Activated CD4-positive, CD25-positive, alpha-beta regulatory T cell treated with anti-CD3 and anti-CD28 coated beads, Interleukin-2, amount 50 U/mL, for 72 hours (primary cell): ENCODE data around the gene SLC2A2.
A peak's percentile ranks its signal among the peaks of the same experiment; 100 is the strongest.

Experiments
- DNase-seq: peaks from one replicate; pipeline ENCODE4 v3.0.0; 2021

SLC2A2 gene

GRCh38 chr3:171028025-171028778 is 1.7 kb upstream of the SLC2A2 start:
- DNase-seq, result peak; percentile 53

- no peak for DNase-seq
Measured at GRCh38 chr3:171023566-171023965, 3.0 kb downstream of the SLC2A2 start.

- DNase-seq, result no peak
Measured at GRCh38 chr3:171021377-171021776, 5.1 kb downstream of the SLC2A2 start.

GRCh38 chr3:171018156-171018935 is 8.2 kb downstream of the SLC2A2 start:
- DNase-seq, result no peak

- DNase-seq, result no peak
Measured at GRCh38 chr3:171013822-171014748, 12.4 kb downstream of the SLC2A2 start.

GRCh38 chr3:171011873-171012336 is 14.6 kb downstream of the SLC2A2 start:
- DNase-seq, result no peak

GRCh38 chr3:171011109-171011872 is 15.2 kb downstream of the SLC2A2 start:
- DNase-seq, result no peak

- no peak for DNase-seq
Measured at GRCh38 chr3:171007316-171007715, 19.2 kb downstream of the SLC2A2 start.

GRCh38 chr3:171005648-171006047 is 20.9 kb downstream of the SLC2A2 start:
- DNase-seq, result no peak

- no peak for DNase-seq
Measured at GRCh38 chr3:171001957-171002694, 24.4 kb downstream of the SLC2A2 start.

GRCh38 chr3:171001250-171001893 is 25.1 kb downstream of the SLC2A2 start:
- DNase-seq, result no peak

- no peak for DNase-seq
Measured at GRCh38 chr3:171000281-171000680, 26.2 kb downstream of the SLC2A2 start.

- no peak for DNase-seq
Measured at GRCh38 chr3:170999737-171000242, 26.7 kb downstream of the SLC2A2 start.

GRCh38 chr3:170997961-170998913 is 28.3 kb downstream of the SLC2A2 start:
- no peak for DNase-seq

GRCh38 chr3:170992854-170993253 is 33.7 kb downstream of the SLC2A2 start:
- no peak for DNase-seq

GRCh38 chr3:170991664-170992063 is 34.9 kb downstream of the SLC2A2 start:
- DNase-seq, result no peak

GRCh38 chr3:170989100-170989648 is 37.3 kb downstream of the SLC2A2 start:
- no peak for DNase-seq

GRCh38 chr3:170988378-170988777 is 38.1 kb downstream of the SLC2A2 start:
- no peak for DNase-seq

- DNase-seq, result no peak
Measured at GRCh38 chr3:170985304-170985703, 41.2 kb downstream of the SLC2A2 start.
